Heart right ventricle (tissue), 16 donors: ENCODE data around the gene KCNJ10. TPM values are rescaled to one million over a fixed set of nuclear protein-coding genes. Genes with fewer than 3 reads are reported as not detected.

Experiments
- ATAC-seq, 8 donors: fragments of 200-7000 bp; cut with Tn5 transposase; one replicate each; pipeline ENCODE4 v1.9.1; 2020; ENCODE audit warnings: mild to moderate bottlenecking in 8 of 8, moderate library complexity in 8 of 8, moderate number of reproducible peaks in 1 of 8
- DNase-seq, 2 donors: peaks; one replicate each; pipeline ENCODE4 v3.0.0-alpha.2; 2020
- H3K27ac ChIP-seq, 10 donors: fragments of 200-600 bp; sonication (generic) in 2 of 10; one replicate each; pipeline versions ENCODE4 v1.5.0 to v1.8.0; 2020 to 2022; ENCODE audit warnings: mild to moderate bottlenecking in 3 of 10
- H3K27me3 ChIP-seq, 7 donors: fragments of 200-600 bp; one replicate each; pipeline ENCODE4 v1.8.0; 2021 to 2022; ENCODE audit warnings: mild to moderate bottlenecking in 2 of 7
- H3K36me3 ChIP-seq, 9 donors: fragments of 200-600 bp; sonication (generic) in 1 of 9; one replicate each; pipeline versions ENCODE4 v1.5.0 to v1.8.0; 2020 to 2022; ENCODE audit warnings: mild to moderate bottlenecking in 2 of 9
- H3K4me1 ChIP-seq, 9 donors: fragments of 200-600 bp; sonication (generic) in 1 of 9; one replicate each; pipeline versions ENCODE4 v1.5.0 to v1.8.0; 2020 to 2022; ENCODE audit warnings: mild to moderate bottlenecking in 4 of 9
- H3K4me3 ChIP-seq, 10 donors: fragments of 200-600 bp; sonication (generic) in 2 of 10; one replicate each; pipeline versions ENCODE4 v1.5.0 to v1.8.0; 2020 to 2022; ENCODE audit warnings: mild to moderate bottlenecking in 7 of 10, moderate library complexity in 2 of 10
- H3K9me3 ChIP-seq, 11 donors: fragments of 200-600 bp in 10 of 11; sonication (generic) in 2 of 11; one replicate each; pipeline versions ENCODE4 v1.5.0 to v1.8.0; 2013 to 2022; ENCODE audit warnings: mild to moderate bottlenecking in 2 of 11, control low read depth in 1 of 11, moderate library complexity in 1 of 11
- WGBS, 2 donors: extraction: QIAGEN DNeasy Blood & Tissue Kit; methylation state at CpG; one replicate each; pipeline ENCODE4 v1.1.7; 2013; ENCODE audit warnings: inconsistent platforms in 1 of 2; 5-methylcytosine and 5-hydroxymethylcytosine counted together
- intact Hi-C, 10 donors: fragments of 100-400 bp; cut with DNase I; formaldehyde crosslinking; loops; one replicate each; pipeline versions ENCODE4 v1.11.1 to v1.14.2; 2022
- polyA plus RNA-seq, 2 donors: library from polyadenylated mRNA; stranded (reverse); fragments of 200-250 nt; gene quantifications; one replicate each; pipeline ENCODE4 v1.2.3, GENCODE V29; 2013
- total RNA-seq, 10 donors: library from RNA; stranded (reverse); fragmentation: NEBNext Ultra II Directional in 3 of 10; extraction: Animal tissue kit (Norgen Biotek cat#: 25700) in 3 of 10; gene quantifications; one replicate each; pipeline versions ENCODE4 v1.2.1 to v1.2.4, GENCODE V29; 2021 to 2023
- TF ChIP-seq, protein P1 (sequence below), 9 donors: fragments of 200-600 bp; sonication (generic) in 2 of 9; IDR thresholded peaks; one replicate each; pipeline versions ENCODE4 v1.5.0 to v1.8.0; 2021 to 2022; ENCODE audit warnings: antibody characterized with exemption in 9 of 9, mild to moderate bottlenecking in 5 of 9, moderate library complexity in 1 of 9
- donor health status: Arrhythmogenic right ventricular cardiomyopathy.
- donor health status: ischemic (EF 13 %, LVEDD 7.1; RV severe dilation, severe dysfunction).
- donor health status: healthy with polysubstance abuse.
- donor health status: DM: no; HTN: yes; CAD: no.
- donor health status: DM: no; HTN: no; CAD: no.
- donor health status: ischemic (EF 25% LVEDD 6.9; RV normal size, moderate dysfunction).
- donor health status: ischemic (EF 25% LVEDD 5.7; RV mildly dilated, moderate dysfunction).
- donor health status: healthy.
- donor health status: DM: yes; HTN: yes; CAD: no.
- donor health status: Ischemic cardiomyopathy.
- donor health status: ischemic (EF 35%, LVEDD 5.7; RV mildly dilated, moderate dysfunction).
- donor health status: nonischemic (EF 11% LVEDD 7.7; RV severe dilation, severe dysfunction).
- donor health status: DM: yes; HTN: yes; CAD: no.
- donor health status: PGD.
- donor health status: ischemic (EF 29% LVEDD 5.4; RV normal size, mild dysfunction).
- donor health status: nonischemic (EF 23%, LVEDD 6.1; RV moderate dilation, normal function).

KCNJ10 gene
- total and polyA plus RNA-seq, 12 donors: 0.09 to 1.9 TPM; not detected in 10

DNA sequence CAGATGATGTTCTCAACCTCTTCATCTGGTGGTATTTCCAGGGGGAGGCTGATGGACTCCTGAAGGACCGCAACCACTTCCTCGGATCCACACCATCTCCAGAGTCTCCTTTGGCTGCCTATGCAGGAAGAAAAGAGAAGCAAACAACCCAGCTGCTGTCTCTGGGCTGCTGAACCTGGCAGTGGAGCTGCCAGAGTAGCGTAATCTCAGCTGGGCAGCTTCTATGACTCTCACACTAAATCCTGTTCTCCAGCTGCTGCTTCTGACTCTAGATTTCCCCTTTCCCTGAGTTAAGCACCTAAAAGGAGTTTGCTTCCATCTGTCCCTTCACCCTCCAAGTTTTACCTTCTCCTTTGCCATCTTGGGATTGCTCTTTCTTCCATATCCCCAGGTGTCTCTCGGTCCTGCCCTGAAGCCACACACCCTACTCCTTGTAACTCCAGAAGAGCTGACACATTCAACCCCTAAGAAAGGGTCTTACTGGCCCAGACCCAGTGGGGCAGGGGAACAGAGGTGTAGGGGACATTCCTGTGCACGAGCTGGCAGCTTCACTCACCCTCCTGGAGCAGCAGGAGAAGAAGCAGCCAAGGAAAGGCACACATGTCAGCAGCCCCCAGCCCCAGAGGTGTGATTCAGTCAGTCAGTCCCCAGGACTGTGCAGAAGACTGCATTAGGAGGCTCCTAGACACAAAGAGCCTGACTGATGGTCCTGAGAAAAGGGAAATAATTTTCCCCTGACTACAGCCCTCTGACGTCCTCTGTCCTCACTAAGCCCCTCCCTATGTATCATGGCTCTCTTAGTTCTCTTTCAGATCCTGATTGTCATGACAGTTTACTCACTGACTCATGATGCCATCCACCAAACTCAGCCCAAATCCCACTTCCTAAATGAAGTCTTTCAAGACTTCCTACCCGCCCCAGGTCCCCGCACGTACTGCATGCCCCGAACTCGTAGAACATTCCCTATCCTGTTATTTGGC is 116.1 kb downstream of the KCNJ10 start, which contains the start of gene SLAMF9:
Gene SLAMF9, minus strand, starts transcription at position 702 of the 980 bp plus-strand sequence. Its CDS starts 100 bp downstream, at position 602.
- no peaks in the 10 kb centered on the region for H3K36me3 ChIP-seq
- DNase-seq (no peak), ATAC-seq (peak in 3 of 8 donors; percentile 7 to 61 (median 46))
- H3K4me3 ChIP-seq: no peak within 1 kb of the TSS
- H3K27ac ChIP-seq: no peak within 1 kb of the TSS
- no peaks in the 10 kb centered on the region for H3K9me3 ChIP-seq
- WGBS, 2 donors: 63 to 71% methylated on average over 11 of the region's 11 CpGs
- intact Hi-C loops: no loop called here
- peaks cover 0 to 5% (median 0%) of the 10 kb centered on the region in 9 donors for H3K4me1 ChIP-seq
- TF ChIP-seq, protein P1, sequence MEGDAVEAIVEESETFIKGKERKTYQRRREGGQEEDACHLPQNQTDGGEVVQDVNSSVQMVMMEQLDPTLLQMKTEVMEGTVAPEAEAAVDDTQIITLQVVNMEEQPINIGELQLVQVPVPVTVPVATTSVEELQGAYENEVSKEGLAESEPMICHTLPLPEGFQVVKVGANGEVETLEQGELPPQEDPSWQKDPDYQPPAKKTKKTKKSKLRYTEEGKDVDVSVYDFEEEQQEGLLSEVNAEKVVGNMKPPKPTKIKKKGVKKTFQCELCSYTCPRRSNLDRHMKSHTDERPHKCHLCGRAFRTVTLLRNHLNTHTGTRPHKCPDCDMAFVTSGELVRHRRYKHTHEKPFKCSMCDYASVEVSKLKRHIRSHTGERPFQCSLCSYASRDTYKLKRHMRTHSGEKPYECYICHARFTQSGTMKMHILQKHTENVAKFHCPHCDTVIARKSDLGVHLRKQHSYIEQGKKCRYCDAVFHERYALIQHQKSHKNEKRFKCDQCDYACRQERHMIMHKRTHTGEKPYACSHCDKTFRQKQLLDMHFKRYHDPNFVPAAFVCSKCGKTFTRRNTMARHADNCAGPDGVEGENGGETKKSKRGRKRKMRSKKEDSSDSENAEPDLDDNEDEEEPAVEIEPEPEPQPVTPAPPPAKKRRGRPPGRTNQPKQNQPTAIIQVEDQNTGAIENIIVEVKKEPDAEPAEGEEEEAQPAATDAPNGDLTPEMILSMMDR (IDR thresholded peaks at IDR 0.05): no peak
- peaks cover 0 to 32% (median 20%) of the 10 kb centered on the region in 7 donors for H3K27me3 ChIP-seq

DNA sequence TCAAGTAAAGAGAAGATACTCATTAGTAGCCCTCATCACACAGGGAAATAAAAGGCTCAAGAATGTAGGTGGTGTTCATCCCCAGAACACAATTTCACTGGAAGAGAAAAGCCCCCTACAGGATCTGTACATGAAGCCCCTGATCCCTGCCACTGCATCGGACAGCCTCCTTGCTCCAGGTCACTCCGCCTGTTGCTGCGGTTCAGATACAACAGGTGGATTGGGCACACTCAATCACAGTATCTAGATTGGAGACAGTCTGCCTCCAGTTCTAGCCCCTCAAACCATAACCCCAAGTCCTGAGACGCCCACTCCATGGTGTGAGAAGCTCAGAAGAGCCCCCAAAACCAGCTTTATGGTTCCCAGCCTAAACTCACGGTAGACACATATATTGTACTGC is 117.0 kb downstream of the KCNJ10 start:
- ATAC-seq (no peak), DNase-seq (no peak)
- no peak overlapping the region for H3K27ac ChIP-seq
- TF ChIP-seq, protein P1 (IDR thresholded peaks at IDR 0.05): no peak
- H3K9me3 ChIP-seq: no peaks in the 10 kb centered on the region
- peaks cover 0 to 5% (median 0%) of the 10 kb centered on the region in 9 donors for H3K4me1 ChIP-seq
- intact Hi-C loops: no loop called here
- H3K36me3 ChIP-seq: no peaks in the 10 kb centered on the region
- H3K27me3 ChIP-seq: peaks cover 0 to 32% (median 20%) of the 10 kb centered on the region in 7 donors
- H3K4me3 ChIP-seq: no peak overlapping the region
- WGBS, 2 donors: 83 to 84% methylated on average over 5 of the region's 5 CpGs

DNA sequence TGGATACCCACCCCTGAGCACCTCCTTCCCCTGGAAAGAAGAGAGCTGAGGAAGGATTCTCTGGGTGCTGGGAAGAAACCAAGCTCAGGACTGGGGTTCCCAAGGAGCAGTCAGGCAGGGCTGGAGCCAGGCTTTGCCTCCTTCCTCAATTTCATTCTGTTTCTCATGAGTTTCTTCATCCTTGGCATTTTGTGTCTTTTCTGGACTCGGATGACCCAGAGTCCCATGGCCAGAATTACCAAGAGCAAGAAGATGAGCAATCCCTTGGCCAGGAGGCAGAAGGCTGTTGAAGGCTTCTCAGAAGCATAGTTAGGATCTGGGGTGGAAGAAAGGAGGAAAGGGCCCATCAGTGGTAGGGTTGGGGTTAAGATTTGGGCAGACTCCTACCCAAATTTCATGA is 118.4 kb downstream of the KCNJ10 start:
- ATAC-seq (no peak), DNase-seq (no peak)
- intact Hi-C loops: no loop called here
- no peak overlapping the region for H3K27ac ChIP-seq
- no peaks in the 10 kb centered on the region for H3K9me3 ChIP-seq
- H3K4me1 ChIP-seq: peaks cover 0 to 5% (median 0%) of the 10 kb centered on the region in 9 donors
- TF ChIP-seq, protein P1 (IDR thresholded peaks at IDR 0.05): no peak
- H3K4me3 ChIP-seq: no peak overlapping the region
- peaks cover 0 to 32% (median 20%) of the 10 kb centered on the region in 7 donors for H3K27me3 ChIP-seq
- H3K36me3 ChIP-seq: no peaks in the 10 kb centered on the region
- 75 to 80% methylated on average over 1 of the region's 1 CpG for WGBS, 2 donors

DNA sequence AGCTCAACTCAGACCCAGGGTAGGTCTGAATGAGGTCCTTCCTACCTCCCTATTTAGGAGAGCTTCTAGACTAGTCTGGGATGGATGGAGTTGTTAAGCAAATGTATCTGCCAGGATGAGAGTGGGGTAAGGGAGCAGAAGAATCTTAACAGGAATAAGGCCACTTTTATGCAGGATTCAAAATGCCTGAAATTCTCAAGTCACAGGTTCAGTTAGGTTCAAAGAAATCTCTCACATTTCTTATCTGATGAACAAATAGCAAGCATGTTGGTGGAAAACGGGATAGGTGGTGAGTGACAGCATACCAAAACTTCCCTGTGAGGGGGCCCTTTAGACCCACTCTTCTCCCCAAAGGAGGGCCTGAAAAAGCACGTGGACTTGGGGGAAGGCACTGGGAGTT is 118.9 kb downstream of the KCNJ10 start:
- Histone ChIP-seq H3K36me3 (no peaks in the 10 kb centered on the region), H3K9me3 (no peaks in the 10 kb centered on the region), H3K4me1 (peaks cover 0 to 6% (median 1%) of the 10 kb centered on the region in 9 donors), H3K4me3 (no peak overlapping the region), H3K27me3 (peaks cover 0 to 32% (median 20%) of the 10 kb centered on the region in 7 donors), H3K27ac (no peak overlapping the region)
- ATAC-seq: no peak
- no peak for DNase-seq
- intact Hi-C loops: no loop called here
- TF ChIP-seq, protein P1 (IDR thresholded peaks at IDR 0.05): no peak
- 54 to 55% methylated on average over 2 of the region's 2 CpGs for WGBS, 2 donors
